ENCODE results near the gene FCN1.

GRCh38 chr9:134869554-134870300, 48.0 kb downstream of the FCN1 start:
- TF ChIP-seq ZNF8 (CRISPR knock-in tag; IDR thresholded peaks at IDR 0.05) (no peak), ZNF70 (CRISPR knock-in tag; IDR thresholded peaks at IDR 0.05) (no peak), PPARA (CRISPR knock-in tag; IDR thresholded peaks at IDR 0.05; ENCODE audit: borderline replicate concordance) (no peak), SNAI2 (CRISPR knock-in tag; IDR thresholded peaks at IDR 0.05) (no peak), TOX (CRISPR knock-in tag; IDR thresholded peaks at IDR 0.05; ENCODE audit: borderline replicate concordance) (no peak), RARB (CRISPR knock-in tag; IDR thresholded peaks at IDR 0.05) (no peak)

Data from SK-N-SH treated with all-trans-retinoic acid at 6 μM for 48 hours (cell line).